ENCODE data around the gene DCPS.

- TF ChIP-seq GATA3 (IDR thresholded peaks at IDR 0.05; ENCODE audit: low read depth, low read length) (no peak), GATA2 (IDR thresholded peaks at IDR 0.05; ENCODE audit: low read depth, low read length) (no peak)
These were observed 10.0 kb downstream of the DCPS start for GRCh38 chr11:126313826-126314225.
